ENCODE results near the gene LPP.

LPP gene

GRCh38 chr3:188589771-188590170 lies 435.8 kb downstream of the LPP start:
- ATAC-seq (ENCODE audit: insufficient read depth, low read depth), result no peak

GRCh38 chr3:188590557-188590956 lies 436.6 kb downstream of the LPP start:
- no peaks in the 10 kb centered on the region for H4K20me1 ChIP-seq (ENCODE audit: insufficient read depth, low read length)
- H3K4me3 ChIP-seq (ENCODE audit: low read depth in 1 of 2, low read length in 2 of 2), result no peak overlapping the region
- H3K27ac ChIP-seq (ENCODE audit: low read length), result no peak overlapping the region
- ATAC-seq (ENCODE audit: insufficient read depth, low read depth) (no peak), DNase-seq (no peak)
- H3K4me2 ChIP-seq (ENCODE audit: insufficient read depth, low read length), result no peak overlapping the region
- no peaks in the 10 kb centered on the region for H3K27me3 ChIP-seq (ENCODE audit: insufficient read depth, low read length, poor library complexity)
- H3K4me1 ChIP-seq (ENCODE audit: insufficient read depth, low read length), result no peaks in the 10 kb centered on the region
- no peaks in the 10 kb centered on the region for H3K79me2 ChIP-seq (ENCODE audit: insufficient read depth, low read length)
- no peak overlapping the region for H3K9ac ChIP-seq (ENCODE audit: low read depth, low read length)
- H3K36me3 ChIP-seq (ENCODE audit: insufficient read depth, low read length), result no peaks in the 10 kb centered on the region
- no peaks in the 10 kb centered on the region for H3K9me3 ChIP-seq (ENCODE audit: insufficient read depth, low read length, severe bottlenecking)
- TF ChIP-seq EZH2 (IDR thresholded peaks at IDR 0.05; ENCODE audit: borderline replicate concordance, low read depth, low read length, severe bottlenecking) (no peak), CTCF (IDR thresholded peaks at IDR 0.05; ENCODE audit: borderline replicate concordance, extremely low read depth, low read length, poor library complexity, severe bottlenecking) (no peak)
- no peak overlapping the region for H2AFZ ChIP-seq (ENCODE audit: low read depth, low read length)

More at GRCh38 chr3:188589771-188590170, 435.8 kb downstream of the LPP start:
- H3K27ac ChIP-seq (ENCODE audit: low read length), result no peak overlapping the region
- TF ChIP-seq EZH2 (IDR thresholded peaks at IDR 0.05; ENCODE audit: borderline replicate concordance, low read depth, low read length, severe bottlenecking) (no peak), CTCF (IDR thresholded peaks at IDR 0.05; ENCODE audit: borderline replicate concordance, extremely low read depth, low read length, poor library complexity, severe bottlenecking) (no peak)
- no peak overlapping the region for H2AFZ ChIP-seq (ENCODE audit: low read depth, low read length)
- no peak overlapping the region for H3K4me2 ChIP-seq (ENCODE audit: insufficient read depth, low read length)
- no peaks in the 10 kb centered on the region for H3K9me3 ChIP-seq (ENCODE audit: insufficient read depth, low read length, severe bottlenecking)
- no peaks in the 10 kb centered on the region for H4K20me1 ChIP-seq (ENCODE audit: insufficient read depth, low read length)
- H3K36me3 ChIP-seq (ENCODE audit: insufficient read depth, low read length), result no peaks in the 10 kb centered on the region
- H3K9ac ChIP-seq (ENCODE audit: low read depth, low read length), result no peak overlapping the region
- H3K27me3 ChIP-seq (ENCODE audit: insufficient read depth, low read length, poor library complexity), result no peaks in the 10 kb centered on the region
- H3K4me1 ChIP-seq (ENCODE audit: insufficient read depth, low read length), result no peaks in the 10 kb centered on the region
- no peak for DNase-seq
- no peaks in the 10 kb centered on the region for H3K79me2 ChIP-seq (ENCODE audit: insufficient read depth, low read length)
- H3K4me3 ChIP-seq (ENCODE audit: low read depth in 1 of 2, low read length in 2 of 2), result no peak overlapping the region

GRCh38 chr3:188594139-188594538 lies 440.2 kb downstream of the LPP start:
- no peaks in the 10 kb centered on the region for H3K9me3 ChIP-seq (ENCODE audit: insufficient read depth, low read length, severe bottlenecking)
- H3K4me2 ChIP-seq (ENCODE audit: insufficient read depth, low read length), result no peak overlapping the region
- H3K9ac ChIP-seq (ENCODE audit: low read depth, low read length), result no peak overlapping the region
- no peaks in the 10 kb centered on the region for H3K27me3 ChIP-seq (ENCODE audit: insufficient read depth, low read length, poor library complexity)
- H3K36me3 ChIP-seq (ENCODE audit: insufficient read depth, low read length), result no peaks in the 10 kb centered on the region
- DNase-seq (no peak), ATAC-seq (ENCODE audit: insufficient read depth, low read depth) (no peak)
- H3K27ac ChIP-seq (ENCODE audit: low read length), result no peak overlapping the region
- no peaks in the 10 kb centered on the region for H3K79me2 ChIP-seq (ENCODE audit: insufficient read depth, low read length)
- H2AFZ ChIP-seq (ENCODE audit: low read depth, low read length), result no peak overlapping the region
- TF ChIP-seq CTCF (IDR thresholded peaks at IDR 0.05; ENCODE audit: borderline replicate concordance, extremely low read depth, low read length, poor library complexity, severe bottlenecking), result no peak
- TF ChIP-seq EZH2 (IDR thresholded peaks at IDR 0.05; ENCODE audit: borderline replicate concordance, low read depth, low read length, severe bottlenecking), result no peak
- H4K20me1 ChIP-seq (ENCODE audit: insufficient read depth, low read length), result no peaks in the 10 kb centered on the region
- H3K4me1 ChIP-seq (ENCODE audit: insufficient read depth, low read length), result no peaks in the 10 kb centered on the region
- H3K4me3 ChIP-seq (ENCODE audit: low read depth in 1 of 2, low read length in 2 of 2), result no peak overlapping the region

DNA sequence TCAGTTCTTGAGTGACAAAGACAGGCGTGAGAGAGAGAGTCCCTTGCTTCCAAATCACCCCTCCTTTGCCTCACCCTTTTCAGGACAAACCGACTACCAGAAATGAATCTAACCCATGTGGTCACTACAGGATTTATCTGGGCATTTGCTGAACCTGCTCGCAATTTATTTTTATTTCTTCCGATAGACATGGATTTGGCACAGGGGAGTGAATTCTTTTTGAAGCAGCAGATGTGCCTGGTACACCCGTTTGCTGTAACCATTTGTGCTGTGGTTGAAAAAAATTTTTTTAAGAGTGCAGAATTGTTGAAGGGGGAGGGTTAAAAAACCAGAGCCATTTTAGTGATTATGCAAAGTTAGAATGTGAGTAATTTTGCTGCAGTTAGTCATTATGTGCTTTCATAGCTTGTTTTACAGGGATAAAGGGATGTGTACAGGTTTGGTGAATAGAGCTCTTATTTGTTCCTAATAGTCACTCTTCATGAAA lies 442.0 kb downstream of the LPP start:
- ATAC-seq (ENCODE audit: insufficient read depth, low read depth) (no peak), DNase-seq (no peak)
- no peaks in the 10 kb centered on the region for H3K9me3 ChIP-seq (ENCODE audit: insufficient read depth, low read length, severe bottlenecking)
- no peak overlapping the region for H3K9ac ChIP-seq (ENCODE audit: low read depth, low read length)
- no peaks in the 10 kb centered on the region for H3K27me3 ChIP-seq (ENCODE audit: insufficient read depth, low read length, poor library complexity)
- no peaks in the 10 kb centered on the region for H3K79me2 ChIP-seq (ENCODE audit: insufficient read depth, low read length)
- TF ChIP-seq CTCF (IDR thresholded peaks at IDR 0.05; ENCODE audit: borderline replicate concordance, extremely low read depth, low read length, poor library complexity, severe bottlenecking), result no peak
- no peak for TF ChIP-seq EZH2 (IDR thresholded peaks at IDR 0.05; ENCODE audit: borderline replicate concordance, low read depth, low read length, severe bottlenecking)
- no peak overlapping the region for H3K4me2 ChIP-seq (ENCODE audit: insufficient read depth, low read length)
- no peaks in the 10 kb centered on the region for H3K4me1 ChIP-seq (ENCODE audit: insufficient read depth, low read length)
- no peak overlapping the region for H3K27ac ChIP-seq (ENCODE audit: low read length)
- no peak overlapping the region for H3K4me3 ChIP-seq (ENCODE audit: low read depth in 1 of 2, low read length in 2 of 2)
- no peaks in the 10 kb centered on the region for H3K36me3 ChIP-seq (ENCODE audit: insufficient read depth, low read length)
- no peak overlapping the region for H2AFZ ChIP-seq (ENCODE audit: low read depth, low read length)
- H4K20me1 ChIP-seq (ENCODE audit: insufficient read depth, low read length), result no peaks in the 10 kb centered on the region

All from DND-41 (cell line).